ENCODE results near the gene ASTN2.

GRCh38 chr9:116383936-116384335 lies 1030.9 kb downstream of the ASTN2 start:
- TF ChIP-seq CTCF (conservative IDR thresholded peaks at IDR 0.05) (no peak), ZFX (IDR thresholded peaks at IDR 0.05) (no peak)
